Uterus (tissue), 4 donors: ENCODE data around the gene ZNF502. TPM values are rescaled to one million over a fixed set of nuclear protein-coding genes. Genes with fewer than 3 reads are reported as not detected.

ENCODE experiments used
- DNase-seq, 2 donors: peaks; one replicate each; pipeline ENCODE4 v3.0.0-alpha.2; 2019 to 2020
- H3K27ac ChIP-seq, 2 donors: fragments of 200-600 bp; sonication (generic); 1 replicate in 1 of 2; 2 replicates in 1 of 2; pipeline ENCODE4 v1.5.1; 2016 to 2018
- H3K27me3 ChIP-seq, 2 donors: fragments of 200-600 bp; sonication (generic); one replicate each; pipeline ENCODE4 v1.5.1; 2018 to 2019; ENCODE audit warnings: control low read depth in 1 of 2
- H3K36me3 ChIP-seq, 2 donors: fragments of 200-600 bp; sonication (generic); one replicate each; pipeline ENCODE4 v1.5.1; 2019; ENCODE audit warnings: control low read depth in 1 of 2
- H3K4me1 ChIP-seq, 2 donors: fragments of 200-600 bp; sonication (generic); one replicate each; pipeline ENCODE4 v1.5.1; 2018 to 2019; ENCODE audit warnings: control low read depth in 1 of 2
- H3K4me3 ChIP-seq, 2 donors: fragments of 200-600 bp; sonication (generic); 1 replicate in 1 of 2; 2 replicates in 1 of 2; pipeline ENCODE4 v1.5.1; 2018 to 2019; ENCODE audit warnings: mild to moderate bottlenecking in 1 of 2
- H3K9me3 ChIP-seq, 2 donors: fragments of 200-600 bp; sonication (generic); one replicate each; pipeline ENCODE4 v1.5.1; 2019; ENCODE audit warnings: control low read depth in 1 of 2
- POLR2A ChIP-seq, 2 donors: fragments of 450-650 bp; IDR thresholded peaks; one replicate each; pipeline ENCODE4 v1.6.1; 2016; ENCODE audit warnings: antibody characterized with exemption in 2 of 2, mild to moderate bottlenecking in 1 of 2, moderate library complexity in 1 of 2
- intact Hi-C: fragments of 100-400 bp; cut with DNase I; formaldehyde crosslinking; loops from one replicate; pipeline ENCODE4 v1.15.1; 2023; ENCODE audit warnings: low total_unique reads
- total RNA-seq, 4 donors: library from RNA; depleted of rRNA in 3 of 4; stranded (reverse); fragments of >200 nt in 3 of 4; gene quantifications; one replicate each; pipeline versions ENCODE4 v1.1.0 to v1.2.4, GENCODE V29; 2014 to 2023
- TF ChIP-seq, protein P1 (sequence below), 4 experiments: fragments of 200-600 bp in 2 of 4; fragments of 450-650 bp in 2 of 4; sonication (generic) in 2 of 4; IDR thresholded peaks; one replicate each; pipeline ENCODE4 v1.5.1; 2016 to 2019; ENCODE audit warnings: antibody characterized with exemption in 4 of 4, mild to moderate bottlenecking in 2 of 4, moderate library complexity in 1 of 4
- donor health status: DM: yes; HTN: yes; CAD: no.

Gene ZNF502
- total RNA-seq, 4 donors from 2014 or later, result 2.4 to 20.9 (median 8.8) TPM

DNA sequence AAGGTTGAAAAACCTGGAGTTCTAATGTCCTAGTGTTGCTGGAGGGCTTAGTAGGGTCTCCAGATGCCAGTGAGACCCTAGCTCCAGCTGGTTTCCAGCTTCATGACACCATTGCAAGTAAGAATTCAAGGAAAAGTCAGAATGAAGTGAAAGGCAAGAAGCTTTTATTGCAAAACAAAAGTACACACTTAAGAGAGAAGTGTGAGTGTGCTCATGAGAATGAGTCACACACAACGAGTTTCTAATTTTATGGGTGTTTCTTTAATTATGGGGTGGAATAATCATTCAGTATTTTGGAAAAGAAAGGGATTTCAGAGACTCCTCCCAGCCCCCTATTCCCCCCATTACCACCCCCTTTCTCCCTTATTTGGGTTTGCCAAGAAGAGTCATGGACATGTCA, 24.6 kb upstream of the ZNF502 start:
- Histone ChIP-seq H3K9me3 (no peaks in the 10 kb centered on the region), H3K4me3 (no peak overlapping the region), H3K36me3 (no peaks in the 10 kb centered on the region), H3K27me3 (peaks cover 0 to 10% of the 10 kb centered on the region in 2 donors), H3K4me1 (no peaks in the 10 kb centered on the region), H3K27ac (no peak overlapping the region)
- intact Hi-C loops, result no loop called here
- no peak for TF ChIP-seq POLR2A (IDR thresholded peaks at IDR 0.05)
- TF ChIP-seq, protein P1, sequence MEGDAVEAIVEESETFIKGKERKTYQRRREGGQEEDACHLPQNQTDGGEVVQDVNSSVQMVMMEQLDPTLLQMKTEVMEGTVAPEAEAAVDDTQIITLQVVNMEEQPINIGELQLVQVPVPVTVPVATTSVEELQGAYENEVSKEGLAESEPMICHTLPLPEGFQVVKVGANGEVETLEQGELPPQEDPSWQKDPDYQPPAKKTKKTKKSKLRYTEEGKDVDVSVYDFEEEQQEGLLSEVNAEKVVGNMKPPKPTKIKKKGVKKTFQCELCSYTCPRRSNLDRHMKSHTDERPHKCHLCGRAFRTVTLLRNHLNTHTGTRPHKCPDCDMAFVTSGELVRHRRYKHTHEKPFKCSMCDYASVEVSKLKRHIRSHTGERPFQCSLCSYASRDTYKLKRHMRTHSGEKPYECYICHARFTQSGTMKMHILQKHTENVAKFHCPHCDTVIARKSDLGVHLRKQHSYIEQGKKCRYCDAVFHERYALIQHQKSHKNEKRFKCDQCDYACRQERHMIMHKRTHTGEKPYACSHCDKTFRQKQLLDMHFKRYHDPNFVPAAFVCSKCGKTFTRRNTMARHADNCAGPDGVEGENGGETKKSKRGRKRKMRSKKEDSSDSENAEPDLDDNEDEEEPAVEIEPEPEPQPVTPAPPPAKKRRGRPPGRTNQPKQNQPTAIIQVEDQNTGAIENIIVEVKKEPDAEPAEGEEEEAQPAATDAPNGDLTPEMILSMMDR (IDR thresholded peaks at IDR 0.05), result no peak
- no peak for DNase-seq

DNA sequence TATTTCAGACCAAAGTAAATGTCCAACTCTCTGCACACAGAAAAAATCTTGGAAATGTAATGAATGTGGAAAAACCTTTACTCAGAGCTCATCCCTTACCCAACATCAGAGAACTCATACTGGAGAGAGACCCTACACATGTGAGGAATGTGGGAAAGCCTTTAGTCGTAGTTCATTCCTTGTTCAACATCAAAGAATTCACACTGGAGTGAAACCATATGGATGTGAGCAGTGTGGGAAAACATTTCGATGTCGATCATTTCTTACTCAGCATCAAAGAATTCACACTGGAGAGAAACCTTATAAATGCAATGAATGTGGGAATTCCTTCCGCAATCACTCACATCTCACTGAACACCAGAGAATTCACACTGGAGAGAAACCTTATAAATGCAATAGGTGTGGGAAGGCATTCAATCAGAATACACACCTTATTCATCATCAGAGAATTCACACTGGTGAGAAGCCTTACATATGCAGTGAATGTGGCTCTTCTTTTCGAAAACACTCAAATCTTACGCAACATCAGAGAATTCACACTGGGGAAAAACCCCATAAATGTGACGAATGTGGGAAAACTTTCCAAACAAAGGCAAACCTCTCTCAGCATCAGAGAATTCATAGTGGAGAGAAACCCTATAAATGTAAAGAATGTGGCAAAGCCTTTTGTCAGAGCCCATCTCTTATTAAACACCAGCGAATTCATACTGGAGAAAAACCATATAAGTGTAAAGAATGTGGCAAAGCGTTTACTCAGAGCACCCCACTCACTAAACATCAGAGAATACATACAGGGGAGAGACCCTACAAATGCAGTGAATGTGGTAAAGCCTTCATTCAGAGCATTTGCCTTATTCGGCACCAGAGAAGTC, 9.0 kb downstream of the ZNF502 start:
- H3K36me3 ChIP-seq, result no peaks in the 10 kb centered on the region
- H3K4me1 ChIP-seq, result no peaks in the 10 kb centered on the region
- H3K4me3 ChIP-seq, result no peak overlapping the region
- intact Hi-C loops, result no loop called here
- H3K27ac ChIP-seq, result no peak overlapping the region
- DNase-seq, result no peak
- H3K9me3 ChIP-seq, result peaks cover 9 to 79% of the 10 kb centered on the region in 2 donors
- H3K27me3 ChIP-seq, result no peaks in the 10 kb centered on the region
- TF ChIP-seq POLR2A (IDR thresholded peaks at IDR 0.05), result no peak
- TF ChIP-seq, protein P1 (IDR thresholded peaks at IDR 0.05), result no peak

DNA sequence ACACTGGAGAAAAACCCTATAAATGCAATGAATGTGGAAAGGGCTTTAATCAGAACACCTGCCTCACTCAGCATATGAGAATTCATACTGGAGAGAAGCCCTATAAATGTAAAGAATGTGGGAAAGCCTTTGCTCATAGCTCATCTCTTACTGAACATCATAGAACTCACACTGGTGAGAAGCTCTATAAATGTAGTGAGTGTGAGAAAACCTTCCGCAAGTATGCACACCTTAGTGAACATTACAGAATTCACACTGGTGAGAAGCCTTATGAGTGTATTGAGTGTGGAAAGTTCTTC, 9.6 kb downstream of the ZNF502 start:
- no peak overlapping the region for H3K27ac ChIP-seq
- intact Hi-C loops, result no loop called here
- H3K4me1 ChIP-seq, result no peaks in the 10 kb centered on the region
- no peaks in the 10 kb centered on the region for H3K36me3 ChIP-seq
- no peak overlapping the region for H3K4me3 ChIP-seq
- no peaks in the 10 kb centered on the region for H3K27me3 ChIP-seq
- TF ChIP-seq, protein P1 (IDR thresholded peaks at IDR 0.05), result no peak
- no peak for TF ChIP-seq POLR2A (IDR thresholded peaks at IDR 0.05)
- peaks cover 9 to 73% of the 10 kb centered on the region in 2 donors for H3K9me3 ChIP-seq
- DNase-seq, result no peak

DNA sequence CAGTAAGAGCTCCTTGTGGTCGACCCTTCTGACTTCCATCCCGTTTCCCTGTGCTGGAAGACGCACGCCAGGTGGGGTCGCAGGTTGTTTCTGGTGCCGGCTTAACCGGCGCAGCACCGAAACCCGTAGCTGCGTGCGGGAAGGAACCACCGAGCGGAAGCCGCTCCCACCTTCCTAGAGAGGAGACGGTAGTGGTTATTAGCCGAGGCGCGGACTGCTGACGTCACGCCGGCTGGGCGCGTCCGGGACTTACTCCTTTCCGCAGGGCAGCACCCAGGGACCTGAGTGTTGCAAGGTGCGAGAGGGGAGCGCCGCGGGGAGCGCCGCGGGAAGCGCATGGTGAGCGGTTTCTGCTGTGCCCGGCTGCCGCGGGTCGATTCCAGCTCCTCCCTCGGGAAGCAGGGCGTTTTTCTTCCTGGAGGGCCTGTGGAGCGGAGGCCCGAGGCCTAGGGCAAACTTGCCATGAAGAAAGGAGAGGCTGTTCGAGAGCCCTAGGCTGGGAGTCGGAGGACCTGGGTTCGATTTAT, 17.0 kb downstream of the ZNF502 start, which contains the start of gene ZNF501:
TSS of gene ZNF501 (plus strand) at position 252 of the 527 bp plus-strand sequence. CDS start 4,787 bp downstream, outside the sequence.
- intact Hi-C loops, result no loop called here
- no peaks in the 10 kb centered on the region for H3K36me3 ChIP-seq
- H3K9me3 ChIP-seq, result peaks cover 3 to 33% of the 10 kb centered on the region in 2 donors
- H3K4me3 ChIP-seq, result peak within 1 kb of the TSS; percentile 62 to 68
- H3K27ac ChIP-seq, result peak within 1 kb of the TSS; percentile 18 to 49
- H3K4me1 ChIP-seq, result no peaks in the 10 kb centered on the region
- H3K27me3 ChIP-seq, result no peaks in the 10 kb centered on the region
- peak; percentile 92 to 93 for DNase-seq
- TF ChIP-seq, protein P1 (IDR thresholded peaks at IDR 0.05), result no peak
- peak; percentile 10 to 41 for TF ChIP-seq POLR2A (IDR thresholded peaks at IDR 0.05)

DNA sequence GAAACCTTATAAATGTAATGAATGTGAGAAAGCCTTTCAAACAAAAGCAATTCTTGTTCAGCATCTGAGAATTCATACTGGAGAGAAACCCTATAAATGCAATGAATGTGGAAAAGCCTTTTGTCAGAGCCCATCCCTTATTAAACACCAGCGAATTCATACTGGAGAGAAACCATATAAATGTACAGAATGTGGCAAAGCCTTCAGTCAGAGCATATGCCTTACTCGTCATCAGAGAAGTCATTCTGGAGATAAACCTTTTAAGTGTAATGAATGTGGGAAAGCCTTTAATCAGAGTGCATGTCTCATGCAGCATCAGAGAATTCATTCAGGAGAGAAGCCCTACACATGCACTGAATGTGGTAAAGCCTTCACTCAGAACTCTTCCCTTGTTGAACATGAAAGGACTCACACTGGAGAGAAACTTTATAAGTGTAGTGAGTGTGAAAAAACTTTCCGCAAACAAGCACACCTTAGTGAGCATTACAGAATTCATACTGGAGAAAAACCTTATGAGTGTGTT, 22.2 kb downstream of the ZNF502 start:
- DNase-seq, result no peak
- intact Hi-C loops, result no loop called here
- Histone ChIP-seq H3K27me3 (no peaks in the 10 kb centered on the region), H3K27ac (no peak overlapping the region), H3K4me3 (no peak overlapping the region), H3K4me1 (no peaks in the 10 kb centered on the region), H3K36me3 (no peaks in the 10 kb centered on the region), H3K9me3 (peaks cover 0 to 61% of the 10 kb centered on the region in 2 donors)
- TF ChIP-seq POLR2A (IDR thresholded peaks at IDR 0.05), result no peak
- TF ChIP-seq, protein P1 (IDR thresholded peaks at IDR 0.05), result no peak
